ENCODE data around the gene GPC3.

GPC3 gene

GRCh38 chrX:133980832-133981588 lies 4.4 kb downstream of the GPC3 start:
- no peaks in the 10 kb centered on the region for H3K27me3 ChIP-seq (ENCODE audit: insufficient read depth, poor library complexity, severe bottlenecking)
- DNase-seq (ENCODE audit: low spot score) = no peak

GRCh38 chrX:133980406-133980805 lies 5.0 kb downstream of the GPC3 start:
- ATAC-seq (ENCODE audit: low read depth) (no peak), DNase-seq (ENCODE audit: low spot score) (no peak)
- Histone ChIP-seq H3K4me1 (ENCODE audit: insufficient read depth, poor library complexity, severe bottlenecking) (no peaks in the 10 kb centered on the region), H3K9me3 (ENCODE audit: severe bottlenecking) (no peaks in the 10 kb centered on the region), H3K27ac (ENCODE audit: poor library complexity, severe bottlenecking) (no peak overlapping the region), H3K36me3 (ENCODE audit: low read depth) (no peaks in the 10 kb centered on the region), H3K4me3 (ENCODE audit: severe bottlenecking) (no peak overlapping the region), H3K27me3 (ENCODE audit: insufficient read depth, poor library complexity, severe bottlenecking) (no peaks in the 10 kb centered on the region)
- no peak for TF ChIP-seq CTCF (IDR thresholded peaks at IDR 0.05; ENCODE audit: poor library complexity, severe bottlenecking)

More at GRCh38 chrX:133980832-133981588, 4.4 kb downstream of the GPC3 start:
- Histone ChIP-seq H3K4me1 (ENCODE audit: insufficient read depth, poor library complexity, severe bottlenecking) (no peaks in the 10 kb centered on the region), H3K9me3 (ENCODE audit: severe bottlenecking) (no peaks in the 10 kb centered on the region), H3K27ac (ENCODE audit: poor library complexity, severe bottlenecking) (no peak overlapping the region), H3K4me3 (ENCODE audit: severe bottlenecking) (no peak overlapping the region), H3K36me3 (ENCODE audit: low read depth) (no peaks in the 10 kb centered on the region)
- TF ChIP-seq CTCF (IDR thresholded peaks at IDR 0.05; ENCODE audit: poor library complexity, severe bottlenecking) = no peak
- ATAC-seq (ENCODE audit: low read depth) = no peak

- H3K9me3 ChIP-seq (ENCODE audit: severe bottlenecking) = no peaks in the 10 kb centered on the region
- H3K27me3 ChIP-seq (ENCODE audit: insufficient read depth, poor library complexity, severe bottlenecking) = no peaks in the 10 kb centered on the region
- H3K27ac ChIP-seq (ENCODE audit: poor library complexity, severe bottlenecking) = no peak overlapping the region
- H3K36me3 ChIP-seq (ENCODE audit: low read depth) = no peaks in the 10 kb centered on the region
- H3K4me3 ChIP-seq (ENCODE audit: severe bottlenecking) = no peak overlapping the region
- ATAC-seq (ENCODE audit: low read depth) (no peak), DNase-seq (ENCODE audit: low spot score) (no peak)
- no peaks in the 10 kb centered on the region for H3K4me1 ChIP-seq (ENCODE audit: insufficient read depth, poor library complexity, severe bottlenecking)
- TF ChIP-seq CTCF (IDR thresholded peaks at IDR 0.05; ENCODE audit: poor library complexity, severe bottlenecking) = no peak
Observed at GRCh38 chrX:133979641-133980230, 5.7 kb downstream of the GPC3 start.

GRCh38 chrX:133973704-133974103 lies 11.7 kb downstream of the GPC3 start:
- no peak for DNase-seq (ENCODE audit: low spot score)
- no peak for ATAC-seq (ENCODE audit: low read depth)
- H3K27ac ChIP-seq (ENCODE audit: poor library complexity, severe bottlenecking) = no peak overlapping the region

More at GRCh38 chrX:133973704-133974103, 11.7 kb downstream of the GPC3 start:
- no peaks in the 10 kb centered on the region for H3K36me3 ChIP-seq (ENCODE audit: low read depth)
- no peaks in the 10 kb centered on the region for H3K27me3 ChIP-seq (ENCODE audit: insufficient read depth, poor library complexity, severe bottlenecking)
- H3K4me1 ChIP-seq (ENCODE audit: insufficient read depth, poor library complexity, severe bottlenecking) = no peaks in the 10 kb centered on the region
- no peak for TF ChIP-seq CTCF (IDR thresholded peaks at IDR 0.05; ENCODE audit: poor library complexity, severe bottlenecking)
- H3K9me3 ChIP-seq (ENCODE audit: severe bottlenecking) = no peaks in the 10 kb centered on the region
- H3K4me3 ChIP-seq (ENCODE audit: severe bottlenecking) = no peak overlapping the region
